Left cardiac atrium (tissue), 4 donors: ENCODE results near the gene CACNA1A. TPM values are rescaled to one million over a fixed set of nuclear protein-coding genes. Genes with fewer than 3 reads are reported as not detected.
A peak's percentile ranks its signal among the peaks of the same experiment; 100 is the strongest.

Source experiments
- ATAC-seq, 2 donors: fragments of 200-7000 bp; cut with Tn5 transposase; one replicate each; pipeline ENCODE4 v1.9.1; 2020; ENCODE audit warnings: mild to moderate bottlenecking in 2 of 2, moderate library complexity in 2 of 2
- DNase-seq: peaks from one replicate; pipeline ENCODE4 v3.0.0-alpha.2; 2020
- intact Hi-C, 2 donors: fragments of 100-400 bp; cut with DNase I; formaldehyde crosslinking; loops; one replicate each; pipeline versions ENCODE4 v1.14.1 to v1.15.1; 2022 to 2023
- total RNA-seq, 2 donors: library from RNA; stranded (reverse); fragmentation: NEBNext Ultra II Directional; extraction: Animal tissue kit (Norgen Biotek cat#: 25700); gene quantifications; one replicate each; pipeline ENCODE4 v1.2.1, GENCODE V29; 2021
- donor health status: DM: no; HTN: yes; CAD: no.
- donor health status: DM: no; HTN: yes; CAD: no; lungs with severe emphysema.
- donor health status: DM: yes; HTN: yes; CAD: no.
- donor health status: Dilated cardiomyopathy.

Gene CACNA1A
- total RNA-seq, 2 donors from 2014 or later = 0.39 to 0.41 TPM

GRCh38 chr19:13294812-13295567 is 211.3 kb downstream of the CACNA1A start:
- intact Hi-C loops = no loop called here
- no peak for DNase-seq

GRCh38 chr19:13291913-13292312 is 214.4 kb downstream of the CACNA1A start:
- ATAC-seq (no peak), DNase-seq (no peak)
- intact Hi-C loops = no loop called here

More at GRCh38 chr19:13294812-13295567, 211.3 kb downstream of the CACNA1A start:
- no peak for ATAC-seq

GRCh38 chr19:13290741-13291140 is 215.5 kb downstream of the CACNA1A start:
- no peak for DNase-seq
- intact Hi-C loops = no loop called here
- no peak for ATAC-seq

GRCh38 chr19:13289295-13289694 is 217.0 kb downstream of the CACNA1A start:
- DNase-seq = no peak
- ATAC-seq = no peak
- intact Hi-C loops = no loop called here

GRCh38 chr19:13286195-13286985 is 219.9 kb downstream of the CACNA1A start:
- DNase-seq (no peak), ATAC-seq (no peak)
- intact Hi-C loops = no loop called here

- intact Hi-C loops = no loop called here
- ATAC-seq (no peak), DNase-seq (no peak)
Measured at GRCh38 chr19:13284929-13285928, 221.1 kb downstream of the CACNA1A start.

- DNase-seq (no peak), ATAC-seq (no peak)
- intact Hi-C loops = no loop called here
Measured at GRCh38 chr19:13283871-13284270, 222.4 kb downstream of the CACNA1A start.

GRCh38 chr19:13282486-13283065 is 223.7 kb downstream of the CACNA1A start:
- ATAC-seq (no peak), DNase-seq (no peak)
- intact Hi-C loops = no loop called here

GRCh38 chr19:13281567-13282291 is 224.6 kb downstream of the CACNA1A start:
- intact Hi-C loops = no loop called here
- no peak for DNase-seq
- ATAC-seq = no peak

- ATAC-seq (peak; percentile 94 to 95), DNase-seq (peak; percentile 39)
- intact Hi-C loops = loop anchor here (1.0 to 10.0 kb wide), 6 partner anchors 150 to 768 kb away; no protein-coding TSS in a partner anchor
Measured at GRCh38 chr19:13277104-13277809, 229.0 kb downstream of the CACNA1A start.

- intact Hi-C loops = loop anchor here (5.0 to 10.0 kb wide), 5 partner anchors 152 to 770 kb away; no protein-coding TSS in a partner anchor
- DNase-seq = no peak
- no peak for ATAC-seq
Measured at GRCh38 chr19:13275016-13275722, 231.1 kb downstream of the CACNA1A start.

GRCh38 chr19:13270514-13271105 is 235.7 kb downstream of the CACNA1A start:
- intact Hi-C loops = loop anchor here (10.0 kb wide), 3 partner anchors 454 to 774 kb away; no protein-coding TSS in a partner anchor
- DNase-seq (no peak), ATAC-seq (no peak)

- DNase-seq (no peak), ATAC-seq (no peak)
- intact Hi-C loops = loop anchor here in 1 of 2 donors (10.0 kb wide), 1 partner anchor 175 kb away; no protein-coding TSS in a partner anchor
Measured at GRCh38 chr19:13269348-13269747, 236.9 kb downstream of the CACNA1A start.

- DNase-seq (no peak), ATAC-seq (no peak)
- intact Hi-C loops = loop anchor here in 1 of 2 donors (10.0 kb wide), 1 partner anchor 173 kb away; no protein-coding TSS in a partner anchor
Measured at GRCh38 chr19:13267889-13268288, 238.4 kb downstream of the CACNA1A start.

- ATAC-seq = no peak
- intact Hi-C loops = loop anchor here in 1 of 2 donors (10.0 kb wide), 1 partner anchor 172 kb away; no protein-coding TSS in a partner anchor
Measured at GRCh38 chr19:13267131-13267530, 239.1 kb downstream of the CACNA1A start.

GRCh38 chr19:13262450-13262849 is 243.8 kb downstream of the CACNA1A start:
- no peak for DNase-seq
- ATAC-seq = peak in 1 of 2 donors; percentile 64
- intact Hi-C loops = loop anchor here (2.0 to 10.0 kb wide), 5 partner anchors 70 to 285 kb away; partner anchors contain the start of genes IER2 (in 1 of the 2) and STX10 (in 1 of the 2)

More at GRCh38 chr19:13267131-13267530, 239.1 kb downstream of the CACNA1A start:
- DNase-seq = no peak
